Nephron (organoid): ENCODE measurements around the gene GUCA1A.

Experiments
- H3K27ac Mint-ChIP-seq, 3 experiments: 2 replicates each; pipeline ENCODE4 v1.8.0; 2020; ENCODE audit warnings: mixed read lengths in 3 of 3, mild to moderate bottlenecking in 2 of 3, moderate library complexity in 1 of 3
- H3K27me3 Mint-ChIP-seq: 2 replicates; pipeline ENCODE4 v1.8.0; 2021; ENCODE audit warnings: low read depth, mild to moderate bottlenecking, moderate library complexity, mixed read lengths
- H3K36me3 Mint-ChIP-seq: 2 replicates; pipeline ENCODE4 v1.8.0; 2020; ENCODE audit warnings: low read depth, mixed read lengths
- H3K4me1 Mint-ChIP-seq: 2 replicates; pipeline ENCODE4 v1.8.0; 2020; ENCODE audit warnings: mixed read lengths
- H3K4me3 Mint-ChIP-seq, 3 experiments: 2 replicates each; pipeline ENCODE4 v1.8.0; 2020; ENCODE audit warnings: mild to moderate bottlenecking in 3 of 3, mixed read lengths in 3 of 3, moderate library complexity in 2 of 3
- H3K9me3 Mint-ChIP-seq: 2 replicates; pipeline ENCODE4 v1.8.0; 2020; ENCODE audit warnings: mixed read lengths
- TF ChIP-seq, protein P1 (sequence below), 3 experiments: fragments of 200-600 bp; sonication (generic); IDR thresholded peaks; one replicate each; pipeline ENCODE4 v1.5.0; 2021; ENCODE audit warnings: antibody characterized with exemption in 3 of 3; ENCODE audit not compliant: unreplicated experiment in 3 of 3

Gene GUCA1A

DNA sequence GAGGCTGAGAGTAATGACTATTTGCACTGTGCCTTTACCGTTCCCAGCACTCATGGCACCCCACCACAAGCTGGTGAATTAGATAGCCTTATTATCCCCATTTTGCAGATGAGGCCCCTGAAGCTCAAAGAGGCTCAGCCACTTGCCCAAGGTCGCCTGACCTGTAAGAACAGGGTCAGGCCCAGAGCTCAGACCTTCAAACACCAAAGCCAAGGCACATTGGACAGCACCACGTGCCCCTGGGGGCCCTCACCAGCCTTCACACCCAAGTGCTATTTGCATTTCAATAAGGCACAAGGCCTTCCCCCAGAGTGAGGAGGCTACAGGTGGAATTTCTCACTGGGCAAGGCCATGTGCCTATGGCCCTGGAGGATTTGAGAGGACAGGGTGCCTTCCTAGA, 16.5 kb upstream of the GUCA1A start:
- Mint-ChIP-seq H3K36me3 (no peaks in the 10 kb centered on the region), H3K4me3 (no peak overlapping the region), H3K27ac (no peak overlapping the region), H3K9me3 (no peaks in the 10 kb centered on the region), H3K27me3 (peaks cover 16% of the 10 kb centered on the region), H3K4me1 (peaks cover 6% of the 10 kb centered on the region)
- TF ChIP-seq, protein P1, sequence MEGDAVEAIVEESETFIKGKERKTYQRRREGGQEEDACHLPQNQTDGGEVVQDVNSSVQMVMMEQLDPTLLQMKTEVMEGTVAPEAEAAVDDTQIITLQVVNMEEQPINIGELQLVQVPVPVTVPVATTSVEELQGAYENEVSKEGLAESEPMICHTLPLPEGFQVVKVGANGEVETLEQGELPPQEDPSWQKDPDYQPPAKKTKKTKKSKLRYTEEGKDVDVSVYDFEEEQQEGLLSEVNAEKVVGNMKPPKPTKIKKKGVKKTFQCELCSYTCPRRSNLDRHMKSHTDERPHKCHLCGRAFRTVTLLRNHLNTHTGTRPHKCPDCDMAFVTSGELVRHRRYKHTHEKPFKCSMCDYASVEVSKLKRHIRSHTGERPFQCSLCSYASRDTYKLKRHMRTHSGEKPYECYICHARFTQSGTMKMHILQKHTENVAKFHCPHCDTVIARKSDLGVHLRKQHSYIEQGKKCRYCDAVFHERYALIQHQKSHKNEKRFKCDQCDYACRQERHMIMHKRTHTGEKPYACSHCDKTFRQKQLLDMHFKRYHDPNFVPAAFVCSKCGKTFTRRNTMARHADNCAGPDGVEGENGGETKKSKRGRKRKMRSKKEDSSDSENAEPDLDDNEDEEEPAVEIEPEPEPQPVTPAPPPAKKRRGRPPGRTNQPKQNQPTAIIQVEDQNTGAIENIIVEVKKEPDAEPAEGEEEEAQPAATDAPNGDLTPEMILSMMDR (IDR thresholded peaks at IDR 0.05; ENCODE audit: unreplicated experiment in 3 of 3), result no peak

GRCh38 chr6:42158011-42158410, 15.2 kb upstream of the GUCA1A start:
- no peaks in the 10 kb centered on the region for H3K9me3 Mint-ChIP-seq
- H3K4me1 Mint-ChIP-seq, result peaks cover 8% of the 10 kb centered on the region
- TF ChIP-seq, protein P1 (IDR thresholded peaks at IDR 0.05; ENCODE audit: unreplicated experiment in 3 of 3), result no peak
- H3K36me3 Mint-ChIP-seq, result no peaks in the 10 kb centered on the region
- H3K27me3 Mint-ChIP-seq, result peaks cover 11% of the 10 kb centered on the region
- no peak overlapping the region for H3K4me3 Mint-ChIP-seq
- H3K27ac Mint-ChIP-seq, result peak overlapping the region in 2 of 3 experiments; percentile 38 to 41

DNA sequence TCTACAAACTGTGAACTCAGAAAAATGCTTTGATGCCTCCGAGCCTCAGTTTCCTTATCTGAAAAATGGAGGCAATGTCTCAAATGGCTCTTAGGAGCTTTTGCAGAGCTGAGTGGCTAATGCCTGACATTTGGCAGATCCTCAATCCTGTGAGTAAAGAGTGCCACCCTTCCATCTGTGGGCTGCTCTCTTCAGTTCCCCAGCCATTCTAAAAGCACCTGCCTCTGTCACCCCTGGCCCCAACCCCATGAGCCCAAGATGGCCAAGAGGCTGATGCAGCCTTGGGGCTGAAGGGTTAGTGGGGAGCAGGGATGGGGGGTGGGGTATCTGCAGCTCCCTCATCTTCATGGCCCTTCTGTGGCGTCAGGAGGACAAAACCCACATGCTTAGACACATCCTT, 14.5 kb upstream of the GUCA1A start:
- TF ChIP-seq, protein P1 (IDR thresholded peaks at IDR 0.05; ENCODE audit: unreplicated experiment in 3 of 3), result no peak
- no peaks in the 10 kb centered on the region for H3K9me3 Mint-ChIP-seq
- H3K27me3 Mint-ChIP-seq, result peaks cover 8% of the 10 kb centered on the region
- no peak overlapping the region for H3K4me3 Mint-ChIP-seq
- H3K36me3 Mint-ChIP-seq, result no peaks in the 10 kb centered on the region
- H3K4me1 Mint-ChIP-seq, result peaks cover 8% of the 10 kb centered on the region
- no peak overlapping the region for H3K27ac Mint-ChIP-seq

DNA sequence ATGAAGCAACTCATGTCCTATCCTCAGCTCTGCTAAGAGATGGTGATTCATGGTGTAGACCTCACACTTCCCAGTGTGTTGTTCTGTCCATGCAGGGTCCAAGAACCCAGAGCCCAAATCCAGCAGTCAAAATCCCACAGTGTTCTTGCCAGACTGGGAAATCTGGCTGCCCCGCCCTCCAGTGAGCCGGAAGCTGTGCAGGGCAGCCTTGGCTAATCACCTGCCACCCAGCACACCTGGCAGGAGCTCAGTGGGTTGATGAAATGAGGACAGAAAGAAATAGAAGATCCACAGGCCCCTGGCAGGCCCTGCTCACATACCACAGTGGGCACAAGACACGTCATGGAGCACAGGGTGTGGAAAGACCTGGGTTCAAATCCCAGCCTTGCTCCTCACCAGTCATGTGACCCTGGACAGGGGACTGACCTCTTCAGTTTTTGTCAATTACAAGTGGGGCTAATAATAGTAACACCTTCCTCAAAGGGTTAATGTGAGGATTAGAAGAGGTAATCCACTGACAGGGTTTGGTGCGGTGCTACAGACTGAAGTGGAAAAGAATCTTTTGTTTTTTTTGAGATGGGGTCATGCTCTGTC, 13.6 kb upstream of the GUCA1A start:
- H3K4me3 Mint-ChIP-seq, result no peak overlapping the region
- H3K27ac Mint-ChIP-seq, result no peak overlapping the region
- H3K36me3 Mint-ChIP-seq, result no peaks in the 10 kb centered on the region
- H3K4me1 Mint-ChIP-seq, result peaks cover 12% of the 10 kb centered on the region
- H3K27me3 Mint-ChIP-seq, result no peaks in the 10 kb centered on the region
- H3K9me3 Mint-ChIP-seq, result no peaks in the 10 kb centered on the region
- TF ChIP-seq, protein P1 (IDR thresholded peaks at IDR 0.05; ENCODE audit: unreplicated experiment in 3 of 3), result no peak

- no peaks in the 10 kb centered on the region for H3K36me3 Mint-ChIP-seq
- H3K27ac Mint-ChIP-seq, result peak overlapping the region in 1 of 3 experiments; percentile 41
- no peak overlapping the region for H3K4me3 Mint-ChIP-seq
- H3K27me3 Mint-ChIP-seq, result no peaks in the 10 kb centered on the region
- no peaks in the 10 kb centered on the region for H3K9me3 Mint-ChIP-seq
- peaks cover 12% of the 10 kb centered on the region for H3K4me1 Mint-ChIP-seq
- TF ChIP-seq, protein P1 (IDR thresholded peaks at IDR 0.05; ENCODE audit: unreplicated experiment in 3 of 3), result no peak
Observed at GRCh38 chr6:42162384-42162783, 10.8 kb upstream of the GUCA1A start.

DNA sequence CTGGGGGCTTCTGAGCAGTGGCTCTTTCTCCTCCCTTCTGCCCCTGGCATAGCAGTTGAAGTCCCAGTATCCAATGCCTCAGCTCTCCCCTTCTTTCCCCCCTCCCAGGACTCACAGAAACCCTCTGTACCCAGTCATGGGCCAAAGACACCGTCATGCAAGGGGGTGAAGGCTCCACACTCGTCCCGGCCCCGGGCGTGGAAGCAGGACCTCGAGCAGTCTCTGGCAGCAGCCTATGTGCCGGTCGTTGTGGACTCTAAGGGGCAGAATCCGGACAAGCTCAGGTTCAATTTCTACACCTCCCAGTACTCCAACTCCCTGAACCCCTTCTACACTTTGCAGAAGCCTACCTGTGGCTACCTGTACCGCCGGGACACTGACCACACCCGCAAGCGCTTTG, 10.4 kb upstream of the GUCA1A start:
- H3K27me3 Mint-ChIP-seq, result no peaks in the 10 kb centered on the region
- peaks cover 12% of the 10 kb centered on the region for H3K4me1 Mint-ChIP-seq
- no peak overlapping the region for H3K27ac Mint-ChIP-seq
- no peaks in the 10 kb centered on the region for H3K36me3 Mint-ChIP-seq
- TF ChIP-seq, protein P1 (IDR thresholded peaks at IDR 0.05; ENCODE audit: unreplicated experiment in 3 of 3), result no peak
- H3K9me3 Mint-ChIP-seq, result no peaks in the 10 kb centered on the region
- no peak overlapping the region for H3K4me3 Mint-ChIP-seq
